HG02798 (cell line): ENCODE measurements around the gene ATG9A.
"Not testable (repeated sequence)": the region's sequence is repeated elsewhere in the genome, so short reads cannot be mapped to it uniquely, and the experiment has no call there.

Experiments
- ATAC-seq: cut with Tn5 transposase; IDR thresholded peaks from one replicate; pipeline ENCODE4 v1.9.1; 2021; ENCODE audit warnings: mild to moderate bottlenecking; ENCODE audit not compliant: unreplicated experiment, poor library complexity

Gene ATG9A

GRCh38 chr2:219229305-219230058, at the start of gene ATG9A, which contains the start of gene ANKZF1:
Gene ATG9A (minus strand): TSS chr2:219229636. CDS start chr2:219228024, 1,612 bp downstream.
Gene ANKZF1 (plus strand): TSS chr2:219229806. CDS start chr2:219230258, 452 bp downstream.
- ATAC-seq: peak; percentile 98

GRCh38 chr2:219278655-219279150, 49.3 kb upstream of the ATG9A start:
- ATAC-seq: no peak

- peak; percentile 24 for ATAC-seq
These were observed 48.5 kb upstream of the ATG9A start for GRCh38 chr2:219277703-219278654.

- ATAC-seq: no peak
These were observed 45.0 kb upstream of the ATG9A start for GRCh38 chr2:219274361-219274921.

- no peak for ATAC-seq
These were observed 44.5 kb upstream of the ATG9A start for GRCh38 chr2:219273937-219274336.

- ATAC-seq: no peak
These were observed 43.6 kb upstream of the ATG9A start for GRCh38 chr2:219272995-219273394.

- no peak for ATAC-seq
These were observed 42.9 kb upstream of the ATG9A start for GRCh38 chr2:219272356-219272755.

- no peak for ATAC-seq
These were observed 41.6 kb upstream of the ATG9A start for GRCh38 chr2:219271021-219271420.

- ATAC-seq: no peak
These were observed 40.6 kb upstream of the ATG9A start for GRCh38 chr2:219270055-219270372.

GRCh38 chr2:219269362-219270054, 40.1 kb upstream of the ATG9A start:
- no peak for ATAC-seq

GRCh38 chr2:219268294-219268693, 38.9 kb upstream of the ATG9A start:
- no peak for ATAC-seq

- no peak for ATAC-seq
These were observed 37.5 kb upstream of the ATG9A start for GRCh38 chr2:219266886-219267285.

GRCh38 chr2:219266232-219266631, 36.8 kb upstream of the ATG9A start:
- ATAC-seq: no peak

- ATAC-seq: no peak
These were observed 31.8 kb upstream of the ATG9A start for GRCh38 chr2:219261024-219261855.

GRCh38 chr2:219258942-219259341, 29.5 kb upstream of the ATG9A start:
- ATAC-seq: not testable (repeated sequence)

- peak; percentile 19 for ATAC-seq
These were observed 25.3 kb upstream of the ATG9A start for GRCh38 chr2:219254590-219255201.

GRCh38 chr2:219253753-219254589, 24.5 kb upstream of the ATG9A start, which contains the start of gene TUBA4A:
Gene TUBA4A (minus strand): TSS chr2:219253918. CDS start chr2:219253858, 60 bp downstream.
- peak; percentile 66 for ATAC-seq
